ENCODE measurements around the gene WDFY3.

The WDFY3 gene

GRCh38 chr4:84956014-84956413, 10.5 kb downstream of the WDFY3 start:
- H3K4me2 ChIP-seq = no peak overlapping the region
- no peak overlapping the region for H2AFZ ChIP-seq (ENCODE audit: low read depth)
- no peaks in the 10 kb centered on the region for H4K20me1 ChIP-seq (ENCODE audit: insufficient read depth)
- no peaks in the 10 kb centered on the region for H3K36me3 ChIP-seq (ENCODE audit: insufficient read depth)
- peaks cover 20% of the 10 kb centered on the region; the same call in 1 of the 2 replicates for H3K79me2 ChIP-seq (ENCODE audit: insufficient read depth, low read depth)
- no peak overlapping the region for H3K27ac ChIP-seq
- no peak overlapping the region for H3K4me3 ChIP-seq (IDR thresholded peaks at IDR 0.05; ENCODE audit: insufficient read depth, low read depth, low read length)
- no peak overlapping the region for H3K9ac ChIP-seq
- no peak for TF ChIP-seq CTCF (conservative IDR thresholded peaks at IDR 0.05; ENCODE audit: low read depth, low read length)
- no peaks in the 10 kb centered on the region for H3K27me3 ChIP-seq (ENCODE audit: insufficient read depth, low read depth)
- peaks cover 9% of the 10 kb centered on the region for H3K4me1 ChIP-seq (ENCODE audit: low read depth, poor library complexity, severe bottlenecking)

GRCh38 chr4:84954982-84955567, 11.4 kb downstream of the WDFY3 start:
- no peak overlapping the region for H3K27ac ChIP-seq
- H2AFZ ChIP-seq (ENCODE audit: low read depth) = no peak overlapping the region
- peaks cover 23% of the 10 kb centered on the region; the same call in 1 of the 2 replicates for H3K79me2 ChIP-seq (ENCODE audit: insufficient read depth, low read depth)
- TF ChIP-seq CTCF (conservative IDR thresholded peaks at IDR 0.05; ENCODE audit: low read depth, low read length) = no peak
- no peaks in the 10 kb centered on the region for H4K20me1 ChIP-seq (ENCODE audit: insufficient read depth)
- no peak overlapping the region for H3K4me2 ChIP-seq
- H3K4me3 ChIP-seq (IDR thresholded peaks at IDR 0.05; ENCODE audit: insufficient read depth, low read depth, low read length) = no peak overlapping the region
- H3K36me3 ChIP-seq (ENCODE audit: insufficient read depth) = no peaks in the 10 kb centered on the region
- no peaks in the 10 kb centered on the region for H3K27me3 ChIP-seq (ENCODE audit: insufficient read depth, low read depth)
- H3K9ac ChIP-seq = no peak overlapping the region
- H3K4me1 ChIP-seq (ENCODE audit: low read depth, poor library complexity, severe bottlenecking) = peaks cover 9% of the 10 kb centered on the region

GRCh38 chr4:84952776-84953175, 13.7 kb downstream of the WDFY3 start:
- H3K27me3 ChIP-seq (ENCODE audit: insufficient read depth, low read depth) = no peaks in the 10 kb centered on the region
- peaks cover 23% of the 10 kb centered on the region; the same call in 1 of the 2 replicates for H3K79me2 ChIP-seq (ENCODE audit: insufficient read depth, low read depth)
- peaks cover 9% of the 10 kb centered on the region for H3K4me1 ChIP-seq (ENCODE audit: low read depth, poor library complexity, severe bottlenecking)
- H3K36me3 ChIP-seq (ENCODE audit: insufficient read depth) = no peaks in the 10 kb centered on the region
- H4K20me1 ChIP-seq (ENCODE audit: insufficient read depth) = no peaks in the 10 kb centered on the region
- no peak overlapping the region for H3K27ac ChIP-seq
- H3K9ac ChIP-seq = no peak overlapping the region
- no peak overlapping the region for H2AFZ ChIP-seq (ENCODE audit: low read depth)
- H3K4me3 ChIP-seq (IDR thresholded peaks at IDR 0.05; ENCODE audit: insufficient read depth, low read depth, low read length) = no peak overlapping the region
- TF ChIP-seq CTCF (conservative IDR thresholded peaks at IDR 0.05; ENCODE audit: low read depth, low read length) = no peak
- H3K4me2 ChIP-seq = no peak overlapping the region

- H4K20me1 ChIP-seq (ENCODE audit: insufficient read depth) = no peaks in the 10 kb centered on the region
- H3K9ac ChIP-seq = no peak overlapping the region
- H3K4me3 ChIP-seq (IDR thresholded peaks at IDR 0.05; ENCODE audit: insufficient read depth, low read depth, low read length) = no peak overlapping the region
- H3K4me2 ChIP-seq = no peak overlapping the region
- no peak for TF ChIP-seq CTCF (conservative IDR thresholded peaks at IDR 0.05; ENCODE audit: low read depth, low read length)
- H3K4me1 ChIP-seq (ENCODE audit: low read depth, poor library complexity, severe bottlenecking) = peaks cover 9% of the 10 kb centered on the region
- H3K36me3 ChIP-seq (ENCODE audit: insufficient read depth) = no peaks in the 10 kb centered on the region
- no peaks in the 10 kb centered on the region for H3K27me3 ChIP-seq (ENCODE audit: insufficient read depth, low read depth)
- H3K79me2 ChIP-seq (ENCODE audit: insufficient read depth, low read depth) = peaks cover 23% of the 10 kb centered on the region; the same call in 1 of the 2 replicates
- no peak overlapping the region for H3K27ac ChIP-seq
- H2AFZ ChIP-seq (ENCODE audit: low read depth) = no peak overlapping the region
Observed at GRCh38 chr4:84952004-84952403, 14.5 kb downstream of the WDFY3 start.

Measured in KMS-11 (cell line).